Vagina (tissue), 2 donors: Measurements from ENCODE around the gene CAMKMT.

ENCODE experiments used
- POLR2A ChIP-seq, 2 donors: fragments of 450-650 bp; IDR thresholded peaks; one replicate each; pipeline ENCODE4 v1.6.1; 2017; ENCODE audit warnings: antibody characterized with exemption in 2 of 2, mild to moderate bottlenecking in 2 of 2, moderate library complexity in 2 of 2
- POLR2AphosphoS5 ChIP-seq, 2 donors: sonication (generic); formaldehyde crosslinking; IDR thresholded peaks; one replicate each; pipeline ENCODE4 v1.9.0; 2017; ENCODE audit warnings: antibody characterized with exemption in 2 of 2, mild to moderate bottlenecking in 2 of 2, low read depth in 1 of 2; ENCODE audit not compliant: insufficient read depth in 1 of 2
- TF ChIP-seq, protein P1 (sequence below), 3 experiments: fragments of 450-650 bp in 2 of 3; fragments of 200-600 bp in 1 of 3; sonication (generic) in 1 of 3; IDR thresholded peaks; one replicate each; pipeline ENCODE4 v1.5.1; 2017 to 2019; ENCODE audit warnings: antibody characterized with exemption in 3 of 3, mild to moderate bottlenecking in 2 of 3, moderate library complexity in 2 of 3

DNA sequence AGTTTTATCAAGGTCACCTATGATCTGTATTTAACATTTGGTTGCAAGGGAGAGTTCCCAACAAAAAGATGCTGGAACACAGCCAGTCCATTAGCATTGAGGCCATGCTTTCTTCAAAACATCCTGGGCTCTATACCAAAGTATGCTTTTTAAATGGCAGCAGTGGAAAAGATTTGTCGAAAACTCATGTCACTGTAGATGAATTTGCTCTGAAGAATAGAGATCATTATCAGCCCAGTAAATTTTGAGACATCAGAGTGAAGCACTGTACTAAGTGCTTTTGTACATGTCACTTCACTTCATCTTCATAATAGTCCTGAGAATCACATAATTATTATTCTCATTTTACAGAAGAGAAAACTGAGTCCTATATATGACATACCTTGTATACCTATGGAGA, 189.8 kb downstream of the CAMKMT start:
- TF ChIP-seq, protein P1, sequence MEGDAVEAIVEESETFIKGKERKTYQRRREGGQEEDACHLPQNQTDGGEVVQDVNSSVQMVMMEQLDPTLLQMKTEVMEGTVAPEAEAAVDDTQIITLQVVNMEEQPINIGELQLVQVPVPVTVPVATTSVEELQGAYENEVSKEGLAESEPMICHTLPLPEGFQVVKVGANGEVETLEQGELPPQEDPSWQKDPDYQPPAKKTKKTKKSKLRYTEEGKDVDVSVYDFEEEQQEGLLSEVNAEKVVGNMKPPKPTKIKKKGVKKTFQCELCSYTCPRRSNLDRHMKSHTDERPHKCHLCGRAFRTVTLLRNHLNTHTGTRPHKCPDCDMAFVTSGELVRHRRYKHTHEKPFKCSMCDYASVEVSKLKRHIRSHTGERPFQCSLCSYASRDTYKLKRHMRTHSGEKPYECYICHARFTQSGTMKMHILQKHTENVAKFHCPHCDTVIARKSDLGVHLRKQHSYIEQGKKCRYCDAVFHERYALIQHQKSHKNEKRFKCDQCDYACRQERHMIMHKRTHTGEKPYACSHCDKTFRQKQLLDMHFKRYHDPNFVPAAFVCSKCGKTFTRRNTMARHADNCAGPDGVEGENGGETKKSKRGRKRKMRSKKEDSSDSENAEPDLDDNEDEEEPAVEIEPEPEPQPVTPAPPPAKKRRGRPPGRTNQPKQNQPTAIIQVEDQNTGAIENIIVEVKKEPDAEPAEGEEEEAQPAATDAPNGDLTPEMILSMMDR (IDR thresholded peaks at IDR 0.05) = no peak
- TF ChIP-seq POLR2AphosphoS5 (IDR thresholded peaks at IDR 0.05; ENCODE audit: insufficient read depth in 1 of 2, low read depth in 1 of 2) (no peak), POLR2A (IDR thresholded peaks at IDR 0.05) (no peak)
